K562 (cell line): ENCODE results near the gene RBM5. TPM values are rescaled to one million over a fixed set of nuclear protein-coding genes. Genes with fewer than 3 reads are reported as not detected.

Experiments
- ATF1 ChIP-seq, 2 experiments: fragments of 450-650 bp in 1 of 2; IDR thresholded peaks; 2 replicates each; pipeline ENCODE4 v1.6.1; 2016; ENCODE audit warnings: missing compliant biosample characterization in 1 of 2, missing genetic modification characterization in 1 of 2
- BCOR ChIP-seq: fragments of 450-650 bp; IDR thresholded peaks from 2 replicates; pipeline ENCODE4 v1.6.1; 2016
- BRCA1 ChIP-seq, 2 experiments: fragments of 450-650 bp in 1 of 2; sonication (generic) in 1 of 2; formaldehyde crosslinking in 1 of 2; IDR thresholded peaks; 2 replicates each; pipeline versions ENCODE4 v1.5.0 to v1.6.1; 2017 to 2020; ENCODE audit warnings: mild to moderate bottlenecking in 1 of 2, missing genetic modification reagents in 1 of 2
- ETV1 ChIP-seq: fragments of 450-650 bp; conservative IDR thresholded peaks from 2 replicates; pipeline ENCODE4 v1.6.1; 2016; ENCODE audit warnings: missing genetic modification characterization, control low read depth, low read depth, missing compliant biosample characterization
- KDM1A ChIP-seq, 2 experiments: fragments of 450-650 bp; IDR thresholded peaks; 2 replicates each; pipeline ENCODE4 v1.6.1; 2016; ENCODE audit warnings: mild to moderate bottlenecking in 2 of 2
- RBM25 ChIP-seq: fragments of 200-400 bp; formaldehyde crosslinking; IDR thresholded peaks from 2 replicates; pipeline ENCODE4 v1.6.1; 2018; ENCODE audit warnings: low read length, low read depth, moderate library complexity; ENCODE audit not compliant: severe bottlenecking
- SRF ChIP-seq, 2 experiments: fragments of 250-450, 450-650 bp in 1 of 2; sonication (Bioruptor Pico) in 1 of 2; sonication (generic) in 1 of 2; formaldehyde crosslinking; IDR thresholded peaks; 2 replicates each; pipeline versions ENCODE4 v1.5.0 to v1.5.1; 2020 to 2022; ENCODE audit warnings: mild to moderate bottlenecking in 1 of 2, missing genetic modification reagents in 1 of 2
- ZNF121 ChIP-seq: sonication (generic); formaldehyde crosslinking; conservative IDR thresholded peaks from 2 replicates; pipeline ENCODE4 v1.8.0; 2022; ENCODE audit warnings: missing genetic modification reagents
- polyA plus RNA-seq, 8 experiments: library from polyadenylated mRNA; depleted of rRNA in 4 of 8; stranded (reverse) in 5 of 8; unstranded in 3 of 8; fragments of >200 nt; fragmentation: Nextera tagmentation in 2 of 8; fragmentation: Illumina TruSeq in 1 of 8; extraction: Ambion mirVana in 2 of 8; extraction: Trizol in 1 of 8; gene quantifications; 2 replicates each; pipeline versions ENCODE4 v1.2.1 to v1.2.3, GENCODE V29; 2011 to 2014; ENCODE audit warnings: inconsistent platforms in 1 of 8, missing spikeins in 1 of 8
- total RNA-seq, 7 experiments: library from RNA; depleted of rRNA in 6 of 7; stranded (reverse); fragments of >200 nt in 6 of 7; fragmentation: Illumina TruSeq in 2 of 7; extraction: Trizol in 2 of 7; gene quantifications; 2 replicates each; pipeline versions ENCODE4 v1.2.1 to v1.2.3, GENCODE V29; 2011 to 2021; ENCODE audit warnings: low replicate concordance in 1 of 7
- TF ChIP-seq, protein P1 (sequence below): fragments of 250-450 bp; sonication (Bioruptor Pico); IDR thresholded peaks from 2 replicates; pipeline ENCODE4 v1.4.0; 2020; ENCODE audit warnings: mild to moderate bottlenecking
- TF ChIP-seq, protein P2 (sequence below): fragments of 250-450 bp; sonication (Bioruptor Pico); IDR thresholded peaks from 2 replicates; pipeline ENCODE4 v1.5.0; 2021

Gene RBM5
- total and polyA plus RNA-seq, 9 of the 15 experiments (the other 6 are each of a cell fraction or from before 2014, with no cell fraction given), result 24.5 to 153 (median 81.6) TPM

DNA sequence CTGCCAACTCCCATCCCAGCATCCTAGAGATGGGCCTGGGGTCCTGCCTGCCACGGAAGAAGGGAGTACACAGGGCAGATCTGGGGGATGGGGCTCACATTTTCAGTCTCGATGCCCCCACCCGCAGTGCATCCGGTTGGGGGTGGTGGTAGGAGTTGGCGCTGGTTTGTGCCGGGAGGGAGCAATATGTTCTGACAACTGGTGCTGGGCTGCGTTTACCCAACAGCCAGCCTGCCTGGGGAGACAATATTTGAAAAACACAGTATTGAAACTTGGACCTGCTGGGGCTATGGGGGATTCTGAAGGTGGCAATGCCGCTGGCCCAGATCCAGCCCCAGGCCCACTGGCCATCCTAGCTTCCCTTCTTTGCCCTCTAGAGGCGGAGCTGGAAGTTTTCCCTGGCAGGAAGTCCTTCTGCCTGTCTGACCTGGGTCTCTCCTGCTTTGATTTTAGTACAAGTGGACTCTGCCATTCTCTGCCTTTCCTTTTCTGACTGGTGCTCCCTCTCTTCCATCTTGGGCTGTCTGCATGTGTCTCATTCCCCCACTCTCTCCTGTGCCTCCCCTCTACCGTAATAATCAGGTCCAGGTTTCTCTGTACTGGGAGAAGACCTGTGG, 69.9 kb downstream of the RBM5 start (continued):
- TF ChIP-seq, protein P1, sequence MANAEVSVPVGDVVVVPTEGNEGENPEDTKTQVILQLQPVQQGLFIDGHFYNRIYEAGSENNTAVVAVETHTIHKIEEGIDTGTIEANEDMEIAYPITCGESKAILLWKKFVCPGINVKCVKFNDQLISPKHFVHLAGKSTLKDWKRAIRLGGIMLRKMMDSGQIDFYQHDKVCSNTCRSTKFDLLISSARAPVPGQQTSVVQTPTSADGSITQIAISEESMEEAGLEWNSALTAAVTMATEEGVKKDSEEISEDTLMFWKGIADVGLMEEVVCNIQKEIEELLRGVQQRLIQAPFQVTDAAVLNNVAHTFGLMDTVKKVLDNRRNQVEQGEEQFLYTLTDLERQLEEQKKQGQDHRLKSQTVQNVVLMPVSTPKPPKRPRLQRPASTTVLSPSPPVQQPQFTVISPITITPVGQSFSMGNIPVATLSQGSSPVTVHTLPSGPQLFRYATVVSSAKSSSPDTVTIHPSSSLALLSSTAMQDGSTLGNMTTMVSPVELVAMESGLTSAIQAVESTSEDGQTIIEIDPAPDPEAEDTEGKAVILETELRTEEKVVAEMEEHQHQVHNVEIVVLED (CRISPR knock-in tag), result no peak
- TF ChIP-seq BRCA1 (IDR thresholded peaks at IDR 0.05), result no peak
- TF ChIP-seq BRCA1 (CRISPR knock-in tag; IDR thresholded peaks at IDR 0.05), result no peak
- TF ChIP-seq ETV1 (tag), result no peak
- peak; percentile 52 for TF ChIP-seq RBM25
- no peak for TF ChIP-seq ATF1 (CRISPR knock-in tag; IDR thresholded peaks at IDR 0.05)
- TF ChIP-seq ATF1 (tag; IDR thresholded peaks at IDR 0.05), result no peak
- TF ChIP-seq BCOR, result peak; percentile 64; the same call in 1 of the 2 replicates
- no peak for TF ChIP-seq ZNF121 (CRISPR knock-in tag)
- no peak for TF ChIP-seq SRF (CRISPR knock-in tag; IDR thresholded peaks at IDR 0.05)
- TF ChIP-seq, protein P2, sequence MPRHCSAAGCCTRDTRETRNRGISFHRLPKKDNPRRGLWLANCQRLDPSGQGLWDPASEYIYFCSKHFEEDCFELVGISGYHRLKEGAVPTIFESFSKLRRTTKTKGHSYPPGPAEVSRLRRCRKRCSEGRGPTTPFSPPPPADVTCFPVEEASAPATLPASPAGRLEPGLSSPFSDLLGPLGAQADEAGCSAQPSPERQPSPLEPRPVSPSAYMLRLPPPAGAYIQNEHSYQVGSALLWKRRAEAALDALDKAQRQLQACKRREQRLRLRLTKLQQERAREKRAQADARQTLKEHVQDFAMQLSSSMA (CRISPR knock-in tag), result no peak
- TF ChIP-seq KDM1A (IDR thresholded peaks at IDR 0.05), result peak in 1 of 2 experiments; percentile 47; a peak in 1 of 4 replicates
